B cell (primary cell): Measurements from ENCODE around the gene CGB8. TPM values are rescaled to one million over a fixed set of nuclear protein-coding genes. Genes with fewer than 3 reads are reported as not detected.
"Not testable (repeated sequence)": the region's sequence is repeated elsewhere in the genome, so short reads cannot be mapped to it uniquely, and the experiment has no call there.

Experiments used
- ATAC-seq: fragments of 200-7000 bp; cut with Tn5 transposase; one replicate; pipeline ENCODE4 v1.10.0; 2021; ENCODE audit warnings: low read depth, mild to moderate bottlenecking, moderate number of reproducible peaks, moderate library complexity
- CTCF ChIA-PET: fragments of 350-600 bp; sonication (Branson Sonifier 250); formaldehyde crosslinking; loops from one replicate; lab custom pipeline; 2021; ENCODE audit warnings: antibody characterized with exemption, inconsistent platforms; lab: Charles Lee
- POLR2A ChIA-PET: fragments of 350-600 bp; sonication (Branson Sonifier 250); formaldehyde crosslinking; loops from one replicate; lab custom pipeline; 2021; ENCODE audit warnings: antibody characterized with exemption; lab: Charles Lee
- DNase-seq: peaks from one replicate; pipeline ENCODE4 v3.0.0; 2013
- H2AFZ ChIP-seq: 2 replicates; pipeline ENCODE4 v1.6.1; 2012; ENCODE audit warnings: mild to moderate bottlenecking, low read depth, low read length; ENCODE audit not compliant: insufficient read depth, poor library complexity, severe bottlenecking
- H3K27ac ChIP-seq, 2 donors: 1 replicate in 1 of 2; 2 replicates in 1 of 2; pipeline ENCODE4 v1.5.1; 2012 to 2013; ENCODE audit warnings: low read length in 2 of 2, mild to moderate bottlenecking in 2 of 2, moderate library complexity in 1 of 2
- H3K27me3 ChIP-seq, 4 experiments: fragments of 200-600 bp in 1 of 4; sonication (generic) in 1 of 4; replicated peaks in 1 of 4; 1 replicate in 2 of 4; 2 replicates in 2 of 4; pipeline versions ENCODE4 v1.6.1 to v1.7.0; 2013 to 2016; ENCODE audit warnings: low read length in 3 of 4, mild to moderate bottlenecking in 2 of 4, mixed read lengths in 1 of 4, moderate library complexity in 1 of 4; ENCODE audit not compliant: insufficient read depth in 4 of 4, control insufficient read depth in 3 of 4; ENCODE audit errors: control extremely low read depth in 1 of 4
- H3K36me3 ChIP-seq, 2 experiments: replicated peaks in 1 of 2; 1 replicate in 1 of 2; 2 replicates in 1 of 2; pipeline versions ENCODE4 v1.6.1 to v1.7.1; 2013; ENCODE audit warnings: low read length in 1 of 2; ENCODE audit not compliant: insufficient read depth in 2 of 2, control insufficient read depth in 1 of 2; ENCODE audit errors: control extremely low read depth in 1 of 2, extremely low read depth in 1 of 2
- H3K4me1 ChIP-seq, 2 donors: fragments of 200-600 bp in 1 of 2; sonication (generic) in 1 of 2; 1 replicate in 1 of 2; 2 replicates in 1 of 2; pipeline versions ENCODE4 v1.5.1 to v1.6.1; 2013 to 2017; ENCODE audit warnings: low read length in 2 of 2; ENCODE audit not compliant: control insufficient read depth in 2 of 2, insufficient read depth in 2 of 2
- H3K4me2 ChIP-seq: replicated peaks from 2 replicates; pipeline ENCODE3; 2012; ENCODE audit warnings: mild to moderate bottlenecking, low read depth, low read length; ENCODE audit not compliant: poor library complexity, severe bottlenecking
- H3K4me3 ChIP-seq, 5 experiments: fragments of 200-600 bp in 1 of 5; sonication (generic) in 1 of 5; 1 replicate in 3 of 5; 2 replicates in 2 of 5; pipeline versions ENCODE4 v1.5.1 to v1.7.0; 2011 to 2016; ENCODE audit warnings: low read length in 4 of 5, mild to moderate bottlenecking in 4 of 5, low read depth in 2 of 5, control low read depth in 1 of 5, moderate library complexity in 1 of 5; ENCODE audit not compliant: insufficient read depth in 1 of 5; ENCODE audit errors: control extremely low read depth in 1 of 5, extremely low read depth in 1 of 5
- H3K79me2 ChIP-seq: fragments of 200-600 bp; sonication (generic); one replicate; pipeline ENCODE4 v1.6.0; 2016; ENCODE audit warnings: low read length; ENCODE audit not compliant: control insufficient read depth, insufficient read depth
- H3K9ac ChIP-seq: fragments of 200-600 bp; sonication (generic); 2 replicates; pipeline ENCODE4 v1.6.1; 2017; ENCODE audit warnings: mild to moderate bottlenecking, low read length, moderate library complexity
- H3K9me3 ChIP-seq, 3 donors: one replicate each; pipeline versions ENCODE4 v1.6.1 to v1.7.1; 2013; ENCODE audit warnings: low read length in 2 of 3; ENCODE audit not compliant: control insufficient read depth in 2 of 3, insufficient read depth in 1 of 3; ENCODE audit errors: control extremely low read depth in 1 of 3
- H4K20me1 ChIP-seq: 2 replicates; pipeline ENCODE4 v1.6.0; 2012; ENCODE audit warnings: mild to moderate bottlenecking, low read length; ENCODE audit not compliant: insufficient read depth, control insufficient read depth, poor library complexity, severe bottlenecking
- H3K27ac Mint-ChIP-seq: one replicate; pipeline ENCODE4 v1.8.0; 2021; ENCODE audit warnings: mixed read lengths
- H3K27me3 Mint-ChIP-seq: one replicate; pipeline ENCODE4 v1.8.0; 2021; ENCODE audit warnings: mixed read lengths
- H3K4me1 Mint-ChIP-seq: one replicate; pipeline ENCODE4 v1.8.0; 2021; ENCODE audit warnings: mixed read lengths
- H3K4me3 Mint-ChIP-seq: one replicate; pipeline ENCODE4 v1.8.0; 2021; ENCODE audit warnings: mixed read lengths
- H3K9me3 Mint-ChIP-seq: one replicate; pipeline ENCODE4 v1.8.0; 2022; ENCODE audit warnings: mixed read lengths; ENCODE audit not compliant: insufficient read depth
- WGBS: methylation state at CpG from one replicate; pipeline ENCODE4 v1.1.5; 2013; ENCODE audit warnings: missing lambda C conversion rate; ENCODE audit not compliant: insufficient coverage; 5-methylcytosine and 5-hydroxymethylcytosine counted together
- intact Hi-C: fragments of 100-400 bp; cut with micrococcal nuclease; formaldehyde crosslinking; loops from one replicate; pipeline ENCODE4 v1.10.0; 2022
- polyA plus RNA-seq: library from polyadenylated mRNA; depleted of rRNA; stranded (reverse); fragments of >200 nt; gene quantifications from 2 replicates; pipeline ENCODE4 v1.2.3, GENCODE V29; 2012
- total RNA-seq, 2 donors: library from RNA; stranded (reverse); fragments of 120-200 nt in 1 of 2; gene quantifications; 1 replicate in 1 of 2; 2 replicates in 1 of 2; pipeline versions ENCODE4 v1.2.3 to v1.2.4, GENCODE V29; 2013 to 2022
- TF ChIP-seq, protein P1 (sequence below): fragments of 200-600 bp; IDR thresholded peaks from one replicate; pipeline ENCODE4 v1.8.0; 2022; ENCODE audit warnings: antibody characterized with exemption, mild to moderate bottlenecking

Gene CGB8
- total and polyA plus RNA-seq, 2 donors (not counting 1 experiment from before 2014, with no cell fraction given): not detected

DNA sequence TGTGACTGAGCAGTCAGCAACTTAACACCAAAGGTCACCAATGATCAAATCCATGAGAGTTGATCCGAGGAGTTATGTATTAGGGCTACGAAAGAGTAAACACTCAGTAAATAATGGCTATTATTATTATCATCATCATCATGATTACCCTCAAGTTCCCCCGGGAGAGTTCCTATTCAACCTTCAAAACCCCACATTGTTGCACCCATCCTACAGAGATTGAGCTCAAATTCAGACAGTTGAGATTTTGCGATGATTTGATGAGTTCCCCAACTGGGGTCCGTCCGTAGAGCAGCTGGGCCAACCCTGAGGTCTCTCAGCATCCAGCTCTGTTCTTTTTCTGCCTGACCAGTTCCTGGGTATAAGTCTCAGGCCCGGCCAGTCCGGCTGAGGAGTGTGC is 10.8 kb downstream of the CGB8 start:
- not testable (repeated sequence) for H3K9ac ChIP-seq

DNA sequence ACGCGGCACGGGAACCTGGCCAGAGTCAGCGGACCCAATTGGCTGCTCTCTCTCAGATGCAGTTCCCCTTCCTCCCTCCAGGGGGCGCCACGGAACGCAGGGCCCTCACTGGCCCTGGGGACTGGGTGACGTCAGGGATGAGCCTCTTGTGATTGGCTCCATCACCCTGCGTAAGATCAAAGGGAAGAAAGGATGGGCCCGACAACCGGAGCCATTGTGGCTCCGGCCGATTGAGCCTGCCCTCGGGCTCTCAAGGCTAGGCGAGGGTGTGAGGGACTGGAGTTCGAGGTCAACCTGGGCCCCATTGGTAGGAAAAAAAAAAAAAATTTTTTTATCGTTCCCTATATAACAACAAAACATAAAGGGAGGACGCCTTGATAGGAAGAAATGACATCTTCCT is 12.1 kb downstream of the CGB8 start, which contains the start of gene CGB1:
CGB1 (minus strand) TSS at position 81 of the 400 bp plus-strand sequence. CDS start 184 bp downstream, outside the sequence.
- POLR2A ChIA-PET, H3K4me3 ChIP-seq, ATAC-seq, CTCF ChIA-PET, H3K27me3 Mint-ChIP-seq, H3K9me3 Mint-ChIP-seq, H2AFZ ChIP-seq, H3K4me1 ChIP-seq, H3K9ac ChIP-seq, H3K36me3 ChIP-seq, intact Hi-C loops, H3K27me3 ChIP-seq, H4K20me1 ChIP-seq, H3K4me2 ChIP-seq, H3K27ac ChIP-seq, H3K9me3 ChIP-seq, H3K79me2 ChIP-seq, H3K4me3 Mint-ChIP-seq, H3K4me1 Mint-ChIP-seq: not testable (repeated sequence)
- TF ChIP-seq, protein P1, sequence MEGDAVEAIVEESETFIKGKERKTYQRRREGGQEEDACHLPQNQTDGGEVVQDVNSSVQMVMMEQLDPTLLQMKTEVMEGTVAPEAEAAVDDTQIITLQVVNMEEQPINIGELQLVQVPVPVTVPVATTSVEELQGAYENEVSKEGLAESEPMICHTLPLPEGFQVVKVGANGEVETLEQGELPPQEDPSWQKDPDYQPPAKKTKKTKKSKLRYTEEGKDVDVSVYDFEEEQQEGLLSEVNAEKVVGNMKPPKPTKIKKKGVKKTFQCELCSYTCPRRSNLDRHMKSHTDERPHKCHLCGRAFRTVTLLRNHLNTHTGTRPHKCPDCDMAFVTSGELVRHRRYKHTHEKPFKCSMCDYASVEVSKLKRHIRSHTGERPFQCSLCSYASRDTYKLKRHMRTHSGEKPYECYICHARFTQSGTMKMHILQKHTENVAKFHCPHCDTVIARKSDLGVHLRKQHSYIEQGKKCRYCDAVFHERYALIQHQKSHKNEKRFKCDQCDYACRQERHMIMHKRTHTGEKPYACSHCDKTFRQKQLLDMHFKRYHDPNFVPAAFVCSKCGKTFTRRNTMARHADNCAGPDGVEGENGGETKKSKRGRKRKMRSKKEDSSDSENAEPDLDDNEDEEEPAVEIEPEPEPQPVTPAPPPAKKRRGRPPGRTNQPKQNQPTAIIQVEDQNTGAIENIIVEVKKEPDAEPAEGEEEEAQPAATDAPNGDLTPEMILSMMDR: peak; percentile 43
- WGBS: 49% methylated on average over 9 of the region's 18 CpGs
- peak; percentile 22 for DNase-seq
- peak within 1 kb of the TSS; percentile 26 for H3K27ac Mint-ChIP-seq

More for the DNA sequence above, 10.8 kb downstream of the CGB8 start:
- H3K4me2 ChIP-seq, H3K27me3 ChIP-seq, H3K27ac ChIP-seq, H4K20me1 ChIP-seq, H3K4me1 ChIP-seq, H3K79me2 ChIP-seq, H3K4me3 ChIP-seq, H3K4me3 Mint-ChIP-seq, H3K27ac Mint-ChIP-seq, H3K9me3 ChIP-seq, H3K9me3 Mint-ChIP-seq, ATAC-seq, H3K4me1 Mint-ChIP-seq, H2AFZ ChIP-seq, H3K36me3 ChIP-seq, DNase-seq, POLR2A ChIA-PET, intact Hi-C loops: not testable (repeated sequence)
- H3K27me3 Mint-ChIP-seq: peaks cover 11% of the 10 kb centered on the region
- WGBS: 100% methylated on average over 1 of the region's 8 CpGs
- CTCF ChIA-PET: interaction anchor here (0.6 kb wide), 1 partner anchor 34 kb away, joined by 3 read pairs; no protein-coding TSS in a partner anchor
